GM19351 (cell line): Measurements from ENCODE around the gene CRP.
"Not testable (repeated sequence)": the region's sequence is repeated elsewhere in the genome, so short reads cannot be mapped to it uniquely, and the experiment has no call there.

ENCODE experiments used
- ATAC-seq: cut with Tn5 transposase; IDR thresholded peaks from one replicate; pipeline ENCODE4 v1.9.1; 2021; ENCODE audit warnings: mild to moderate bottlenecking, moderate library complexity; ENCODE audit not compliant: unreplicated experiment

Gene CRP

GRCh38 chr1:159714529-159714928 lies at the start of gene CRP:
Gene CRP, minus strand, starts transcription at chr1:159714589. Its CDS starts 104 bp downstream, at chr1:159714485.
- ATAC-seq: no peak

- ATAC-seq: no peak
Observed at GRCh38 chr1:159763686-159764085, 49.3 kb upstream of the CRP start.

GRCh38 chr1:159756397-159756796 lies 42.0 kb upstream of the CRP start:
- no peak for ATAC-seq

- no peak for ATAC-seq
Observed at GRCh38 chr1:159755451-159756007, 41.1 kb upstream of the CRP start.

- no peak for ATAC-seq
Observed at GRCh38 chr1:159753386-159753785, 39.0 kb upstream of the CRP start.

- no peak for ATAC-seq
Observed at GRCh38 chr1:159752135-159752580, 37.8 kb upstream of the CRP start.

- no peak for ATAC-seq
Observed at GRCh38 chr1:159751031-159751430, 36.6 kb upstream of the CRP start.

- no peak for ATAC-seq
Observed at GRCh38 chr1:159750621-159751020, 36.2 kb upstream of the CRP start.

GRCh38 chr1:159749630-159750029 lies 35.2 kb upstream of the CRP start:
- ATAC-seq: no peak

GRCh38 chr1:159748370-159748769 lies 34.0 kb upstream of the CRP start:
- ATAC-seq: no peak

- ATAC-seq: no peak
Observed at GRCh38 chr1:159746666-159747065, 32.3 kb upstream of the CRP start.

GRCh38 chr1:159743651-159744410 lies 29.4 kb upstream of the CRP start:
- no peak for ATAC-seq

- no peak for ATAC-seq
Observed at GRCh38 chr1:159737238-159737916, 23.0 kb upstream of the CRP start.

GRCh38 chr1:159723188-159723587 lies 8.8 kb upstream of the CRP start:
- ATAC-seq: not testable (repeated sequence)

GRCh38 chr1:159719990-159720389 lies 5.6 kb upstream of the CRP start:
- no peak for ATAC-seq

GRCh38 chr1:159715855-159716254 lies 1.5 kb upstream of the CRP start:
- no peak for ATAC-seq

- no peak for ATAC-seq
Observed at GRCh38 chr1:159712080-159712479, 2.3 kb downstream of the CRP start.

- no peak for ATAC-seq
Observed at GRCh38 chr1:159707472-159708260, 6.7 kb downstream of the CRP start.

GRCh38 chr1:159705904-159706256 lies 8.5 kb downstream of the CRP start:
- no peak for ATAC-seq

GRCh38 chr1:159705251-159705903 lies 9.0 kb downstream of the CRP start:
- ATAC-seq: no peak

- no peak for ATAC-seq
Observed at GRCh38 chr1:159704481-159704880, 9.9 kb downstream of the CRP start.
